ENCODE measurements around the gene ENOX2.
"Not testable (repeated sequence)": the region's sequence is repeated elsewhere in the genome, so short reads cannot be mapped to it uniquely, and the experiment has no call there.

Gene ENOX2

GRCh38 chrX:130828641-130829040, 74.4 kb downstream of the ENOX2 start:
- DNase-seq (ENCODE audit: extremely low read depth in 1 of 2, low read depth in 1 of 2), result no peak

- DNase-seq (ENCODE audit: extremely low read depth in 1 of 2, low read depth in 1 of 2), result no peak
These were observed 75.4 kb downstream of the ENOX2 start for GRCh38 chrX:130827648-130828047.

- no peak for DNase-seq (ENCODE audit: extremely low read depth in 1 of 2, low read depth in 1 of 2)
These were observed 76.8 kb downstream of the ENOX2 start for GRCh38 chrX:130826249-130826648.

DNA sequence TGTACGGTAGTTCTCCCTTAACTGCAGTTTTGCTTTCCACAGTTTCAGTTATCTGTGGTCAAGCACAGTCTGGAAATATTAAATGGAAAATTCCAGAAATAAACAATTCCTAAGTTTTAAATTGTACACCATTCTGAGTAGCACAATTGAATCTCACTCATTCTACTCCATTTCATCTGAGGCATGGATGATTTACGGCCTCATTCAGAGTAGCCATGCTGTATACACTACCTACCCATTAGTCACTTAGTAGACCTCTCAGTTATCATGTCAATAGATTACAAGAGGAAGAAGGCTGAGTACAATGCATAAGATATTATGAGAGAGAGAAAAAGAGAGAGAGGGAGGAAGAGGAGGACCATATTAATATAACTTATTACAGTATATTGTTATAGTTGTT, 77.5 kb downstream of the ENOX2 start:
- DNase-seq (ENCODE audit: extremely low read depth in 1 of 2, low read depth in 1 of 2), result no peak

- not testable (repeated sequence) for DNase-seq (ENCODE audit: extremely low read depth in 1 of 2, low read depth in 1 of 2)
These were observed 83.6 kb downstream of the ENOX2 start for GRCh38 chrX:130819367-130819766.

DNA sequence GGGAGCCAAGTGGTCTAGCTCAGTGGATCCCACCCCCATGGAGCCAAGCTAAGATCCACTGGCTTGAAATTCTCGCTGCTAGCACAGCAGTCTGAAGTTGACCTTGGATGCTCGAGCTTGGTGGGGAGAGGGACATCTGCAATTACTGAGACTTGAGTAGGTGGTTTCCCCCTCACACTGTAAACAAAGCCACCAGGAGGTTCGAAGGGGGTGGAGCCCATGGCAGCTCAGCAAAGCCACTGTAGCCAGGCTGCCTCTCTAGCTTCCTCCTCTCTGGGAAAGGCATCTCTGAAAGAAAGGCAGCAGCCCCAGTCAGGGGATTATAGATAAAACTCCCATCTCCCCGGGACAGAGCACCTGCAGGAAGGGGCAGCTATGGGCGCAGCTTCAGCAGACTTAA, 89.1 kb downstream of the ENOX2 start:
- DNase-seq (ENCODE audit: extremely low read depth in 1 of 2, low read depth in 1 of 2), result not testable (repeated sequence)

DNA sequence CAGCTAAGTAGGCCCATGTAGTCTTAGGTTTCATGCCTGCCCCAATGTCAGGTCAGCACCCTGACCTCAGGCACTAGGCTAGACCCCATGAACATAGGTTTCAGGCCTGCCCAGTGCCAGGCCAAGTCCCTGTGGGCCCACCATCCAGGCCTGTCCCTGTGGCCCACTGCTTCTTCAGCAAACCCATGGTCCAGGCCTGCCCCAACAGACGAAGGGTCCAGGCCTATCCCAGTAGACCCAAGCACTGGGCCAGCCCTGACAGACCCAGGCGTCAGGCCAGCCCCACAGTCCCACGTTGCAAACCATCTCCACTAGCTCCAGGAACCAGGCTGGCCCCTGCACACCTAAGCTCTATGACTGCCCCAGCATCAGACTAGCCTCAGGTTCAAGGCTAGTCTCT, 92.4 kb downstream of the ENOX2 start:
- no peak for DNase-seq (ENCODE audit: extremely low read depth in 1 of 2, low read depth in 1 of 2)

DNA sequence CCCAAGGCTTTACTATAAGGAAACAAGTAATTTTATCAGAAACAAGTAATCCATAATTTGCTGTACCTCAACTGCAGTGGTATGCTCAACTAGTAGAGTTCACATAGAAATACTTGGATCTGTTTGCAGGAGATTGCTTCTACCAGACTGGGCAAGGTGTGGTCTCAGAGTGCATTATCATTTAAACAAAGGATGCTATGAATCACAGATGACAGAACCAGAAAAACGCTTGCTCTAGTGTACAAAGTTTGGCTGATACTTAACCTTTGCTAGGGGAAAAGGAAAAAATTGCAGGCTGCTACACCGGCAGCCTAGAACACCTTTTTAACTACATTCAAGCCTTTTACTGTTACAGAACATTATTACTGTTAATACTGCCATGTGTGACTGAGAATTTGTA, 97.1 kb downstream of the ENOX2 start:
- DNase-seq (ENCODE audit: extremely low read depth in 1 of 2, low read depth in 1 of 2), result no peak

- no peak for DNase-seq (ENCODE audit: extremely low read depth in 1 of 2, low read depth in 1 of 2)
These were observed 99.5 kb downstream of the ENOX2 start for GRCh38 chrX:130803537-130803936.

- DNase-seq (ENCODE audit: extremely low read depth in 1 of 2, low read depth in 1 of 2), result no peak
These were observed 101.1 kb downstream of the ENOX2 start for GRCh38 chrX:130801901-130802300.

GRCh38 chrX:130799393-130799792, 103.6 kb downstream of the ENOX2 start:
- no peak for DNase-seq (ENCODE audit: extremely low read depth in 1 of 2, low read depth in 1 of 2)

GRCh38 chrX:130793975-130794374, 109.0 kb downstream of the ENOX2 start:
- DNase-seq (ENCODE audit: extremely low read depth in 1 of 2, low read depth in 1 of 2), result no peak

- not testable (repeated sequence) for DNase-seq (ENCODE audit: extremely low read depth in 1 of 2, low read depth in 1 of 2)
These were observed 111.1 kb downstream of the ENOX2 start for GRCh38 chrX:130791870-130792269.

- no peak for DNase-seq (ENCODE audit: extremely low read depth in 1 of 2, low read depth in 1 of 2)
These were observed 113.2 kb downstream of the ENOX2 start for GRCh38 chrX:130789793-130790192.

DNA sequence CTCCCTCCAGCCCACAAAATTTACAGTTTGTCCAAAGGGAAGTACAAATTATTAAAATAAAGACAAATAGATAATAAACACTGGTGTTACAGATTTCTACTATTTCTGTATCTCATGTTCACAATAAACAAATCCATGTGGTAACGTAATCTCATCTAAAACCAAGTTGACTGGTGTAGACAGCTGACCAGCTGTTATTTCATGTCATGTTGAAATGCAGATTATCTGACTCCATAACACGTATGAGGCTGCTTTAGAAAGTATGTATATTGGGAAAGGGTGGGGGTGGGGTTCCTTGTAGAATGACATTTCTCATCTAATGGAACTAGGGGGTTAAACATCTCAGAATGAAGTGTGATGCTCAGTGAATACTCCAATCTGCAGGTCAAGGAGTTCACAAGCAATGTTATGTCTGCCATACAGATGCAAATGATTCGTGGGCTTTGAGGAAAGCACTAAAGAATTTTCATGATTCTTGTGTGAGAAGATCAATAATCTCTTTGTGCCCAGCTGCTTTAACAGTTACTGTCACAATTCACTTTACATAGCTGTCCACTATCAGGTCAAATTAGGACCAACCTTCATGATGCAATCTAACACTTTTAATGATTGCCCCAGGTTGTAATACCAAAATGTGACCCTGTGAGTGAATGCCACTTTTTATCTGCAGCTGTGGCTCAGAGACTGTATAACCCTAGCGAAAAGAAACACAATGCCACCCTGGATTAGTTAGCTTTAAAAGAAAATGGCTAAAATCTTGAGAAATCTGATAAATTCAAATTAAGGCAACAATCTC, 114.0 kb downstream of the ENOX2 start:
- DNase-seq (ENCODE audit: extremely low read depth in 1 of 2, low read depth in 1 of 2), result no peak

DNA sequence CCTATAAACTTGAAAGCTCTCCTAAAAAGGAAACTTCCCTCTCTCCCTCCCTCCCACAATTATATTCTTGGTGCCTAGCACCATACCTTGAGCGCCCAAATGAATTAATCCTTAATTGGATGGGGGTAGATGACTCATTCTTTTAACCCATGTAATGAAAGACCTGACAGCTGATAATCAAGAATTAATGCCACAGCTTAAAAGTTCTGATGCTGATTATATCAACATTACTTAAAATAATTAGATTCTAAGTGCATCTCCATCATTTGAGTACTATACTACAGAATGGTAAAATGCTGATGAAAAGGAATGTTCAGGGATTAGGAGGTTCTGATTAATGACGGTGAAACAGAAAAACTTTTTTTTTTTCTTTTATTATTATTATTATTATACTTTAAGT, 117.0 kb downstream of the ENOX2 start:
- DNase-seq (ENCODE audit: extremely low read depth in 1 of 2, low read depth in 1 of 2), result no peak

DNA sequence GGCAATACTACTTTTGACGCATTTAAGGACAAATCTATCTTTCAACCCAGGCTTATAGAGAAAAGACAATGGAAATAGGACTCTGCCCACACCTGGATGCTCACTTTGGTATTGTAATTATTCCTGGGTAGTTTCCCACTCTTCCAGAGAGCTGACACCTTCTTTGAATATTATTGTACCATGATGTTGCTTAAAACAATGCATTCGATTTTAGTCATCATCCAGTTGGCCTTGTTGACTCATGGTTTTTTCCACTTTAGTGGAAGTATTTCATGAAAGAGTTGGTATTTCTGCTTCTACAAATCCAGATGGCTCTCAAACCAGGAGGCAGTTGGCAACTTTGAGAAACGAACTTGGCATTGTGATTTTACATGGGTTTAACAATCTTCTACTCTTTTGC, 124.2 kb downstream of the ENOX2 start:
- no peak for DNase-seq (ENCODE audit: extremely low read depth in 1 of 2, low read depth in 1 of 2)

- DNase-seq (ENCODE audit: extremely low read depth in 1 of 2, low read depth in 1 of 2), result no peak
These were observed 127.2 kb downstream of the ENOX2 start for GRCh38 chrX:130775849-130776248.

GRCh38 chrX:130772776-130773143, 130.2 kb downstream of the ENOX2 start:
- no peak for DNase-seq (ENCODE audit: extremely low read depth in 1 of 2, low read depth in 1 of 2)

DNA sequence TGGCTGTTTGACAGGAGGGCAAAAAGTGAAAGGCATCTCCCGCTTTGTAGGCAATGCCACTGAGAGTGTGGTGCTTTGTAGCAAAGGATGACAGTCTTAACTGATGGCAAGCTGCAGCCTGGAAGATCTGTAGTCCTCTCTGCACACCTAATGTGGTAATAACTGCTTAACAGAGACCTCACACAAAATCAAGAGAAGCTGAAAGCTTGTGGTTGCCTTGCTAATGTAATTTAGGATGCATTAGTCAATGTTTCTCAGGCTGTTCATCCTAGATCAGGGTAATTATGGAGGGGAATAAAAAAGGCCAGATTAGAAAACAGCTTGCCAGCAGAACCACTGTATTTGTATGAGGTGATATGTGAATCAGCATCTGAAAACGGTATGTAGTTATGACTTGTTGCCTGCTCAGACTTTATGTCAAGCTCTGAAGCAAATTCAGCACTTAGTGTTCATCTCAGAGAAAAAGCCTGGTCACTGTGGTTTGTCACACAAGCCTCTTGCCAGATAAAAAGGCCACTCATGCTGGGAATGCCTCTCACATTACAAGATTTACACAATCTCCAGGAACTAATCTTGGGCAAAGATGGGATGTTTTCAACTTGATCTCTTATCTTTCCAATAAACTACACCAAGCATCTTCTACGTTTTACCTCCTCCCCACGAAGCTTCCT, 130.8 kb downstream of the ENOX2 start:
- no peak for DNase-seq (ENCODE audit: extremely low read depth in 1 of 2, low read depth in 1 of 2)

- DNase-seq (ENCODE audit: extremely low read depth in 1 of 2, low read depth in 1 of 2), result no peak
These were observed 131.4 kb downstream of the ENOX2 start for GRCh38 chrX:130771648-130772047.

GRCh38 chrX:130771230-130771629, 131.8 kb downstream of the ENOX2 start:
- no peak for DNase-seq (ENCODE audit: extremely low read depth in 1 of 2, low read depth in 1 of 2)

GRCh38 chrX:130770615-130771014, 132.4 kb downstream of the ENOX2 start:
- DNase-seq (ENCODE audit: extremely low read depth in 1 of 2, low read depth in 1 of 2), result no peak
